HG02840 (cell line): ENCODE data around the gene CPT1A.

Experiments used
- ATAC-seq: cut with Tn5 transposase; IDR thresholded peaks from one replicate; pipeline ENCODE4 v1.9.1; 2021; ENCODE audit warnings: mild to moderate bottlenecking, moderate library complexity, moderate number of reproducible peaks; ENCODE audit not compliant: unreplicated experiment, low FRiP score

Gene CPT1A

DNA sequence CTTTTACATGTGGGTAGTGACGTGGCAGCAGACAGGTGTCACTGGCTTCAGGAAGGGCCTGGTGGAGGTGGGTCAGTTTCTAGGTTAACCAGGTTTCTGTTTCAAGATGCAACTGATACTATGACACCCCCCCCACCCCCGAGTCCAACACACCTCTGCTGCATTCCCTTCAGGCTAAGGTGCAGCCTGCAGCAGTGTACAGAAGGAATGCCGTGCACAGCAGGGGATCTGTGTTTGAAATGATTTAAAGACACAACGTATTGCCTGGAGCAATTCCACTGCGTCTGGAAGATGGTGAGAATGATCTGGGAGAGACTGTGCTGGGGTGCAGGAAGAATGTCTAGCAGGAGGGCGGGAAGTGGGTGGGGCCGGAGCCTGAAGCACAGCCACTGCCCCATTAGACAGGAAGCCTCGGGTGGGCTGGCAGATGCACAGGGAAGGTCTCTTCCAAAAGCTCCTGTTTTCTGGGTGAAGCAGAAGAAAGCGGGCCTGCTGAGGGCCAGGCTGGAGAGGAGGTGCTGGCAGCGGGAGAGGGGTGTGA is 78.5 kb downstream of the CPT1A start:
- ATAC-seq, result no peak

- no peak for ATAC-seq
Measured at GRCh38 chr11:68762481-68762880, 79.2 kb downstream of the CPT1A start.

DNA sequence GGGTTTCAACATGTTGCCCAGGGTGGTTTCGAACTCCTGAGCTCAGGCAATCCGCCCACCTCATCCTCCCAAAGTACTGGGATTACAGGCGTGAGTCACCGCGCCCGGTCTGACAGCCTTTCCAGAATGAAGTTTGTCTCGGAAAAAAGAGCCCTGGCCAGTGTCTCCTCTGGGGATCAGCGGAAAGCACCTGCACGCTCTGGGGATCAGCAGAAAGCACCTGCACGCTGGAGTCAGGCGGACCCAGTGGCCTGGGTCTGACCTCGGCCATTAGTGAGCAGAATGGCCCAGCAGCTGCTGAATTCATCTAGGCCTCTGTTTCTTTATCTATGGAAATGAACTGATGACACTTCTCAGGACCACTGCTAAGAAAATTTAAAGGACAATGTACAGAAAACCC is 79.9 kb downstream of the CPT1A start:
- ATAC-seq, result no peak

DNA sequence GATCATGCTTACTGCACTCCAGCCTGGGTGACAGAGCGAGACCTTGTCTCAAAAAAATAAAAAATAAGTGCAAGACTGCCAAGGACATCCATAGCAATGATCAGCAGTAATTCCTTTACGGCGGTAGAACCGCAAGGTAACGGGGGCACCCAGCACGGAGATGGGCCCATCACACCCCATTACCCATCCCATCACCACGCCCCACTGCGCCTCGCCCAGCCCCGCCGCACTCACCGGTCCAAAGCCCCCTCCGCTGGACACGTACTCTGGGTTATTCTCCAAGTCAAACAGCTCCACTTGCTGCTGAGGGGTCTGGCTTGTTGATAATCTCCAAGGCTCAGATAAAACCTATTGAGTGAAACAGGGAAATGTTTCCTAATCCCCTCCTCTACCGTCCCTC is 81.7 kb downstream of the CPT1A start:
- ATAC-seq, result no peak

DNA sequence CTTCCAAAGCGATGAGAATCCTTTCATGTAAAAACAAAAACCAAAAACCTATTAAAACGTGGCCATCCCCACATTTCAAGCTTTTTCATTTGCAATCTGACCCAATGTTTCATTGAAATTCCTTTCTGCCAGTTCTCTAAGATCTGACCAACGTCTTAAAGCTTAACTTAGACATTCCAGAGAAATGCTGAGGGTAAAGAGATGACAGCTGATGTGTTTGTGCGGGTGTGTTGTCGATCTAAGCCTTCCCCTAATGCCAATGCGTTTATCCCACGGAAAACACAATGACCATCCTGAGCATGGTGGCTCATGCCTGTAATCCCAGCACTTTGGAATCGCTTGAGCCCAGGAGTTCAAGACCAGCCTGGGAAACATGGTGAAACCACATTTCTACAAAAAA is 84.0 kb downstream of the CPT1A start:
- ATAC-seq, result no peak

DNA sequence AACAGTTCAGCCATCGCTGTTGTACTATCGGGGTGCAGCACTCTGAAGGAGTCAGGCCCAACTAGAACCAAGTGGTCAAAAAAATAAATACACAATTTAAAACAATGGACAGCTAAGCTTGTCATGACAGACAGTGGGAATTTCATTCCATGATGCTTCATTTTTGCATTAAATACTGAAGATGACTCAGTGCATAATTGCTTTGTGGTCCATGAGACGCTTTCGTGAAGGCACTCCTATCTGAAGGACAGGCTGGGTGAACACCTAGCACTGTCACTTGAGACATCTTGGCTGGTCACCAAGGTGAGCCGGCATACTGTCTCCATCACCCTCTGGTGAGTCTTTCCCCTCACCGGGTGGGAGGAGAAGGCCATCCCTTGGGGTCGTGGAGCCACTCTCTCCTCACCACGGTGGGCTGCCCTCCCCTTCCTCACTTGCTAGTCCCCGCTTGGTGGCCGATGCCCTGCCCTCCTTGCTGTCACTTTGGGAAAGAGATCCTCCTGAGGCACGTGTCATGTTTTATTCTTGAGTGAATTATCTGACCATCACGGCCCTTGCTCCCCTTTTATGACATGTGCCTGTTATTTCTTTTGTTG is 85.4 kb downstream of the CPT1A start:
- ATAC-seq, result no peak

DNA sequence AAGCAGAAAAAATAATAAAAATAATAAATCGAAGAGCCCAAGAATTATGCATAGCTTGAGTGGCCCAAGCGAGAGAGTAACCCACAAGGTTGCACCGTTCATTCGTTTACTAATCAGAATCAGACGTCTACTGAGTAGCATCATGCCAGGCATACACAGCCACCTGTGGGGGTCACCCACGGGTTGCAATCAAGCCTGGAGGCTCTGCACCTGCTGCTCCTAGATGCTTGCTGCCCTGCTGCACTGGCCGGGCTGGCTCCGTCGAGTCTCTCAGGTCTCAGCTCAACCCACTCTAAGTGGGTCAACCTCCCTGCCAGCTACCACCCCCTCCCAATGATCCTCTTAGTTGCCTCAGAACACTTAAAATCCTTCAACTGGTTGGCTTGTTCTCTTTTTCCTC is 88.4 kb downstream of the CPT1A start:
- no peak for ATAC-seq

DNA sequence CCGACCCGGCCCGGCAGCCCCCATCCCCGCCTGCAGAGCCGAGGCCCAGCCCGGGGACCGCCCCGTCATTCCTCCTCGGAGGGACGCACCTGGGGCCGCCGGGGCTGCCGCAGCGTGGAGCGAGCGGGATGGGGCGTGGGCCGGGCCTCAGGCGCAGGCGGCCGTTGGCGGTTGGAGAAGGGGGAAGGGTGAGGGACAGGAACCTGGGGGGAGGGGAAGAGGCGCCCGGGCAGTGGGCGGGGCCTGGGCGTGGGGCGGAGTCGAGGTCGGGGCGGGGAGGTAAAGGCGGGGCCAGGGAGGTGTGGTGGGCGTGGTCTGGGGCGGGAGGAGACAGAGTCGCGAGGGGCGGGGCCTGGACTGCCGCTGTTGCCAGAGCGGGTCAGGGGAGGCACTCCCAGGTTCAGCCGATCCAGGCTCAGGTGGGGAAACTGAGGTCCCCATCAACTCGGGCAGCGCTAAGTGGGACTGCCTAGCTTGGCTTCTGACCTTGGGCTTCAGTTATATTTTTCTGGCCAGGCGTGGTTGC is 90.3 kb downstream of the CPT1A start, which contains the start of gene TESMIN:
Gene TESMIN (minus strand): TSS at position 190 of the 526 bp plus-strand sequence. CDS start 860 bp downstream, outside the sequence.
- ATAC-seq, result no peak

DNA sequence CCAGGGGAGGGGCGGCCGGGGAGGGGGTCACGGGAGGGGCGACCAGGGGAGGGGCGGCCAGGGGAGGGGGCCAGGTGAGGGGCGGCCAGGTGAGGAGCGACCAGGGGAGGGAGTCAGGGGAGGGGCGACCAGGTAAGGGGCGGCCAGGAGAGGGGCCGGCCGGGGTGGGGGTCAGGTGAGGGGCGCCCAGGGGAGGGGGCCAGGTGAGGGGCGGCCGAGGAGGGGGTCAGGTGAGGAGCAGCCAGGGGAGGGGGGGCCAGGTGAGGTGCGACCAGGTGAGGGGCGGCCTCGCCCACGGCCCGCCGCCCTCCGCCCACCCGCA is 90.8 kb downstream of the CPT1A start:
- ATAC-seq, result no peak

DNA sequence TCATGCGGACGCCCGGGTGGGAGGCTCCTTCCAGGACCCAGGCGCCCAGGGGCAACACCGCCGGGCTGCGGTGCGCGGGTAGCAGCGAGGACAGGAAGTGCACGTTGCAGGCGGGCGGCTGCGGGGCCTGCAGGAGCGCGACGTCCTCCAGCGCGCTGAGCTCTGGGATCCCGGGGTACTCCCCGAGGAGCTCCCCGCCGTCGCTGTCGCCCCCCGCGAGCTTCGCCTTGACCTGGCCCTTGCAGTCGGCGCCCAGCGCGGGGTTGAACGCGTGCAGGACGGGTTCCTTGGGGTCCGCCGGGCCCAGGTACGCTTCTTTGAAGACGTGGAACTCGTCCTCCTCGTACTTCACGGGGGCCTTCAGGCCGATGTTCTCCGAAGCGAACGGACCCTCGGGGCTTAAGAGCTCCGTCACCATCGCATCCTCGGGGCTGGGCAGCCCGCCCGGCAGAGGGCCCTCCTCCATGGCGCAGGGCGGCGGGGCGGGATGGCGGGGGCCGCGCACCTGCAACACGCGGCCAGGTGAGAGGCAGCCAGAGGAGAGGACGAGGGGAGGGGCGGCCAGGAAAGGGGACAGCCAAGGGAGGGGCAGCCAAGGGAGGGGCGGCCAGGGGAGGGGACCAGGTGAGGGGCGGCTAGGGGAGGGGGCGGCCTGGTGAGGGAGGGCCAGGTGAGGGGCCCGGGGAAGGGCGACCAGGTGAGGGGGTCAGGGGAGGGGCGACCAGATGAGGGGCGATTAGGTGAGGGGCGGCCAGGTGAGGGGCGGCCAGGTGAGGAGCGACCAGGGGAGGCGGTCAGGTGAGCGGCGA is 91.3 kb downstream of the CPT1A start:
- ATAC-seq, result no peak

DNA sequence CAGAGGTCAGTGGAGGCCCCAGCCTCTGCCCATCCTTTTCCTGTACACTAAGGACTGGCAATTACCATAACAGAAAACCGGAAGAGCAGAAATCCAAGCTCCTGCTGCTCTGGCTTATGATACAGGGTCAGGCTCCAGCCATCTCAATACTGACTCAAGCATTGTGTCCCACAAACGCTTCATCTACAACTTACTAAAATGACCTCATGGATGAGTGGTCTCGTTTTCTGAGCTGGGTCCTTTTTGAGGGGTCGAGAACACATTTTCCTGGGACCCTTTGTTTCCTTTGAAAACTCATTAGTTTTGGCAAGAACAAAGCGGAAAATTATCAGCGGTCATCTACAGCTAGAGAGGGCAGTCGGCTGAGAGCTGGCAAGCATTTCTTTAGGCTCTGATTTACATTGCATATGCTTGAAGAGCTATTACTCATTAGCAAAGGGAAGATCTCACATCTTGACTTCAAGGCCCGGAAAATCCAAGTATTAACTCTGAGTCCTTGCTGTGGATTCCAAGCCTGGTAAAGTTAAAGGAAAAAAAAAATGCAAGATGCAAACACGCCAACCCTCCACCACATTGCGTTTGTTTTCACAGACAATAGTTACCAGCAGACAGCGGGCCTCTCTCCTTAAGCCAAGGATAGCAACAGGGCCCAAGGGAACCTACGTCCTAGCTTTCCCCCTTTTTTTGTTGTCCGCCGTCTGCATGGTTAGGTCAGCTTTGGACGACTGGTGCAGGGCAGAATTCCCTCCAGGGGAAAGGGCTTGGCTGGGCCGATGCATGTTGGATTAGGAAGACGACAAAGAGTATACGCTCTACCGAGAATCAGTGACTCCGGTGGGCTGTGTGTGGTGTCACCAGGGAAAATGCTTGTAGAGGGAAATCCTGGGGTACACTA is 92.2 kb downstream of the CPT1A start:
- ATAC-seq, result no peak

GRCh38 chr11:68748061-68748460 is 93.7 kb downstream of the CPT1A start:
- no peak for ATAC-seq

- no peak for ATAC-seq
Measured at GRCh38 chr11:68743539-68743938, 98.2 kb downstream of the CPT1A start.

- no peak for ATAC-seq
Measured at GRCh38 chr11:68741463-68741862, 100.3 kb downstream of the CPT1A start.

DNA sequence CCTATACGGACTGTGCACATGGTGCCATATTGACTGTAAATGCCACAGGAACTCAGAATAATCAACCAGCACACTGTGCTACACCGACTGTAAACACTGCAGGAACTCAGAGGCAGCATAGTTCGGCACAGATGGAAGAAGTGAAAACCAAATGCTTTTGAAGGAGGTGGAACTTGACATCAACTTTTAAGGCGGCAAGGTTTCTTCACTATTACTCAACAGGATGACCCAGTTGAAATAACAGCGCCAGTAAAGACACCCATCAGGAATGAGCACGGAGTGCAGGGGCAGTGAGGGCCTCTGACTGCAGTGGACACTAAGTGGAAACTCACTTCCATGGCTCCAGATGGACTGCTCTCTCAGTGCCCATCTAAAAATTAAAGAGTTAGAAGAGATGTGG is 106.1 kb downstream of the CPT1A start:
- ATAC-seq, result no peak

GRCh38 chr11:68735125-68735524 is 106.6 kb downstream of the CPT1A start:
- ATAC-seq, result no peak

- ATAC-seq, result no peak
Measured at GRCh38 chr11:68734111-68734510, 107.6 kb downstream of the CPT1A start.

DNA sequence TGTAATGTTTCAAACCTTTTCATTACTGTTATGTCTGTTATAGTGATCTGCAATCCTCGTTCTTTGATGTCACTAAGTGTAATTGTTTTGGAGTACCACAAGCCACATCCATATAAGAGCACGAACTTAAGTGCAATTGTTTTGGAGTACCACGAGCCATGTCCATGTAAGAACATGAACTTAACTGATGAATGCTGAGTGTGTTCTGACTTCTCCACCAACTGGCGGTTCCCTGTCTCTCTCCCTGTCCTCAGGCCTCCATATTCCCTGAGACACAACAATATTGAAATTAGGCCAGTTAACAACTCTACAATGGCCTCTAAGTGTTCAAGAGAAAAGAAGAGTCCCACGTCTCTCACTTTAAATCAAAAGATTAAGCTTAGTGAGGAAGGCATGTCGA is 113.9 kb downstream of the CPT1A start:
- ATAC-seq, result no peak

- no peak for ATAC-seq
Measured at GRCh38 chr11:68724293-68724692, 117.4 kb downstream of the CPT1A start.

- no peak for ATAC-seq
Measured at GRCh38 chr11:68722143-68722542, 119.6 kb downstream of the CPT1A start.

DNA sequence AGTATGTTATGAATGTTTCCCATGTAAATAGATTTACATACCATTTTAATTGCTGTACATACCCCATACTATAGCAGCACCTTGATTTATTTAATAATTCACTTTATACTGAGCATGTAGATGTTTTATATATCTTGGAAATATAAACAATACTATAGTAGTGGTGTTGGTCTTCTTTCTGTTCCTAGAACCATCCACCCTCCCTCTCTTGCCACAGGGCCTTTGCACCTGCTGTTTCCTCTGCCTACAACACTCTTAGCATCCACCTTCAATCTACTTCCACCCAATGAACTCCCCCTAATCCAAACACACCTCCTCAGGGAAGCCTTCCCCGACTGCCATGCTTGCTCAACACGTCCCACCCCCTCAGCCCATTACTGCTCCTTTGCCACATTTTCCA is 120.6 kb downstream of the CPT1A start:
- no peak for ATAC-seq
